HEK293 (cell line): Measurements from ENCODE around the gene ZNF831.

Experiments used
- BCL11A ChIP-seq: fragments of 450-650 bp; formaldehyde crosslinking; IDR thresholded peaks from 2 replicates; pipeline ENCODE4 v1.5.1; 2016; ENCODE audit warnings: low read depth, missing biosample characterization, missing genetic modification characterization
- HOXA7 ChIP-seq: sonication (generic); formaldehyde crosslinking; IDR thresholded peaks from 2 replicates; pipeline ENCODE4 v1.8.1; 2022; ENCODE audit warnings: missing genetic modification reagents, borderline replicate concordance
- HOXC10 ChIP-seq: sonication (generic); formaldehyde crosslinking; IDR thresholded peaks from 2 replicates; pipeline ENCODE4 v1.8.1; 2023; ENCODE audit warnings: mild to moderate bottlenecking, missing genetic modification reagents
- PRDM1 ChIP-seq: fragments of 450-650 bp; formaldehyde crosslinking; IDR thresholded peaks from 2 replicates; pipeline ENCODE4; 2016; ENCODE audit warnings: missing biosample characterization, missing genetic modification characterization
- PRDM10 ChIP-seq: fragments of 450-650 bp; formaldehyde crosslinking; IDR thresholded peaks from 2 replicates; pipeline ENCODE4 v1.5.1; 2016; ENCODE audit warnings: missing biosample characterization, missing genetic modification characterization
- ZBTB17 ChIP-seq: fragments of 450-650 bp; formaldehyde crosslinking; IDR thresholded peaks from 2 replicates; pipeline ENCODE4 v1.5.1; 2016; ENCODE audit warnings: missing biosample characterization, missing genetic modification characterization
- ZNF175 ChIP-seq: fragments of 450-650 bp; formaldehyde crosslinking; IDR thresholded peaks from 2 replicates; pipeline ENCODE4 v1.5.1; 2016; ENCODE audit warnings: missing biosample characterization, missing genetic modification characterization
- ZNF350 ChIP-seq: fragments of 450-650 bp; formaldehyde crosslinking; IDR thresholded peaks from 2 replicates; pipeline ENCODE4 v1.5.0; 2017; ENCODE audit warnings: missing biosample characterization, mild to moderate bottlenecking, missing genetic modification characterization
- ZNF580 ChIP-seq: fragments of 450-650 bp; formaldehyde crosslinking; IDR thresholded peaks from 2 replicates; pipeline ENCODE4 v1.5.1; 2016; ENCODE audit warnings: missing biosample characterization, missing genetic modification characterization
- ZNF707 ChIP-seq: fragments of 450-650 bp; formaldehyde crosslinking; IDR thresholded peaks from 2 replicates; pipeline ENCODE4 v1.5.1; 2016; ENCODE audit warnings: missing biosample characterization, missing genetic modification characterization
- TF ChIP-seq, protein P1 (sequence below): fragments of 450-650 bp; formaldehyde crosslinking; IDR thresholded peaks from 2 replicates; pipeline ENCODE4 v1.5.1; 2016; ENCODE audit warnings: missing biosample characterization, missing genetic modification characterization

- no peak for TF ChIP-seq ZBTB17 (tag by site-specific recombination)
- TF ChIP-seq, protein P1, sequence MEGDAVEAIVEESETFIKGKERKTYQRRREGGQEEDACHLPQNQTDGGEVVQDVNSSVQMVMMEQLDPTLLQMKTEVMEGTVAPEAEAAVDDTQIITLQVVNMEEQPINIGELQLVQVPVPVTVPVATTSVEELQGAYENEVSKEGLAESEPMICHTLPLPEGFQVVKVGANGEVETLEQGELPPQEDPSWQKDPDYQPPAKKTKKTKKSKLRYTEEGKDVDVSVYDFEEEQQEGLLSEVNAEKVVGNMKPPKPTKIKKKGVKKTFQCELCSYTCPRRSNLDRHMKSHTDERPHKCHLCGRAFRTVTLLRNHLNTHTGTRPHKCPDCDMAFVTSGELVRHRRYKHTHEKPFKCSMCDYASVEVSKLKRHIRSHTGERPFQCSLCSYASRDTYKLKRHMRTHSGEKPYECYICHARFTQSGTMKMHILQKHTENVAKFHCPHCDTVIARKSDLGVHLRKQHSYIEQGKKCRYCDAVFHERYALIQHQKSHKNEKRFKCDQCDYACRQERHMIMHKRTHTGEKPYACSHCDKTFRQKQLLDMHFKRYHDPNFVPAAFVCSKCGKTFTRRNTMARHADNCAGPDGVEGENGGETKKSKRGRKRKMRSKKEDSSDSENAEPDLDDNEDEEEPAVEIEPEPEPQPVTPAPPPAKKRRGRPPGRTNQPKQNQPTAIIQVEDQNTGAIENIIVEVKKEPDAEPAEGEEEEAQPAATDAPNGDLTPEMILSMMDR (tag by site-specific recombination): no peak
- TF ChIP-seq ZNF580 (tag by site-specific recombination): no peak
- no peak for TF ChIP-seq PRDM10 (tag by site-specific recombination)
- TF ChIP-seq HOXC10 (CRISPR knock-in tag): no peak
- no peak for TF ChIP-seq PRDM1
- TF ChIP-seq ZNF707 (tag by site-specific recombination): no peak
- TF ChIP-seq ZNF350 (tag by site-specific recombination): no peak
- TF ChIP-seq HOXA7 (CRISPR knock-in tag): no peak
- no peak for TF ChIP-seq BCL11A (tag by site-specific recombination)
- TF ChIP-seq ZNF175: no peak
These were observed 20.3 kb upstream of the ZNF831 start for GRCh38 chr20:59143326-59143725.
